ENCODE measurements around the gene DLL4. TPM values are rescaled to one million over a fixed set of nuclear protein-coding genes. Genes with fewer than 3 reads are reported as not detected.

The DLL4 gene
- total and polyA plus RNA-seq, 9 donors, result 2.6 to 15.7 (median 7.9) TPM

GRCh38 chr15:40955141-40955903, 26.2 kb downstream of the DLL4 start:
- H3K4me1 ChIP-seq (ENCODE audit: insufficient read depth), result peaks cover 3% of the 10 kb centered on the region
- intact Hi-C loops (cut with DNase I), result no loop called here
- H3K4me3 ChIP-seq, result no peak overlapping the region
- H3K27ac ChIP-seq, result no peak overlapping the region
- no peaks in the 10 kb centered on the region for H3K9me3 ChIP-seq
- 90 to 92% (median 90%) methylated on average over 20 of the region's 20 CpGs for WGBS, 3 donors
- DNase-seq, result no peak
- H3K36me3 ChIP-seq, result no peaks in the 10 kb centered on the region
- H3K27me3 ChIP-seq, result no peaks in the 10 kb centered on the region
- TF ChIP-seq EP300 (IDR thresholded peaks at IDR 0.05), result no peak
- TF ChIP-seq, protein P1, sequence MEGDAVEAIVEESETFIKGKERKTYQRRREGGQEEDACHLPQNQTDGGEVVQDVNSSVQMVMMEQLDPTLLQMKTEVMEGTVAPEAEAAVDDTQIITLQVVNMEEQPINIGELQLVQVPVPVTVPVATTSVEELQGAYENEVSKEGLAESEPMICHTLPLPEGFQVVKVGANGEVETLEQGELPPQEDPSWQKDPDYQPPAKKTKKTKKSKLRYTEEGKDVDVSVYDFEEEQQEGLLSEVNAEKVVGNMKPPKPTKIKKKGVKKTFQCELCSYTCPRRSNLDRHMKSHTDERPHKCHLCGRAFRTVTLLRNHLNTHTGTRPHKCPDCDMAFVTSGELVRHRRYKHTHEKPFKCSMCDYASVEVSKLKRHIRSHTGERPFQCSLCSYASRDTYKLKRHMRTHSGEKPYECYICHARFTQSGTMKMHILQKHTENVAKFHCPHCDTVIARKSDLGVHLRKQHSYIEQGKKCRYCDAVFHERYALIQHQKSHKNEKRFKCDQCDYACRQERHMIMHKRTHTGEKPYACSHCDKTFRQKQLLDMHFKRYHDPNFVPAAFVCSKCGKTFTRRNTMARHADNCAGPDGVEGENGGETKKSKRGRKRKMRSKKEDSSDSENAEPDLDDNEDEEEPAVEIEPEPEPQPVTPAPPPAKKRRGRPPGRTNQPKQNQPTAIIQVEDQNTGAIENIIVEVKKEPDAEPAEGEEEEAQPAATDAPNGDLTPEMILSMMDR (IDR thresholded peaks at IDR 0.05), result no peak
- TF ChIP-seq POLR2A (IDR thresholded peaks at IDR 0.05), result no peak

- no peaks in the 10 kb centered on the region for H3K9me3 ChIP-seq
- H3K4me1 ChIP-seq (ENCODE audit: insufficient read depth), result peaks cover 3% of the 10 kb centered on the region
- DNase-seq, result peak in 1 of 5 donors; percentile 10
- H3K4me3 ChIP-seq, result no peak overlapping the region
- no peaks in the 10 kb centered on the region for H3K27me3 ChIP-seq
- H3K36me3 ChIP-seq, result no peaks in the 10 kb centered on the region
- WGBS, 3 donors, result 87 to 89% (median 89%) methylated on average over 3 of the region's 3 CpGs
- no peak overlapping the region for H3K27ac ChIP-seq
- intact Hi-C loops (cut with DNase I), result no loop called here
- TF ChIP-seq EP300 (IDR thresholded peaks at IDR 0.05) (no peak), POLR2A (IDR thresholded peaks at IDR 0.05) (no peak)
- TF ChIP-seq, protein P1 (IDR thresholded peaks at IDR 0.05), result no peak
Observed at GRCh38 chr15:40955930-40956540, 26.9 kb downstream of the DLL4 start.

DNA sequence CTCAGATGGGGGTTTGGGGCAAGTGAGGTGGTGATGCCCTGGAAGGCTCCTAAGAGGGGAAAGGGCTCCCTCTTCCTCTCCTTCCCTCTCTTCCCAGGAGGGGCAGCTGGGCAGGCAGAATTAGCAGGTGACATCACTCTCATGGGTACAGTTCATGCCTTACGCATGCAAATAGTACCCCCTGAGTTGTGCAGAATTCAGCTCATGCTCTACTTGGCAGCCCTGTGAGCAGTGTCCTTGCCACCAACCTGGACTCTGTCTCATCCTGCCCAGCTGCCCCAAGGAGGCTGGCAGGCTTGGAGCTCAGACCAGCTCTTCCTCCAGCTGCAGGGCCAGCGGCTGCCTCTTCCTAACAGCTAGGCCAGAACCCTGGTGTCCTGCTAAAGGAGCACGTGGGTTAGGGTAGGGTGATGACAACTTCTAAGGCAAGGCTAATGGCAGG, 27.4 kb downstream of the DLL4 start:
- Histone ChIP-seq H3K27me3 (no peaks in the 10 kb centered on the region), H3K36me3 (no peaks in the 10 kb centered on the region), H3K4me3 (no peak overlapping the region), H3K9me3 (no peaks in the 10 kb centered on the region), H3K4me1 (ENCODE audit: insufficient read depth) (peaks cover 3% of the 10 kb centered on the region), H3K27ac (no peak overlapping the region)
- TF ChIP-seq POLR2A (IDR thresholded peaks at IDR 0.05) (no peak), EP300 (IDR thresholded peaks at IDR 0.05) (no peak)
- TF ChIP-seq, protein P1 (IDR thresholded peaks at IDR 0.05), result no peak
- WGBS, 3 donors, result 94 to 98% (median 96%) methylated on average over 3 of the region's 3 CpGs
- DNase-seq, result no peak
- intact Hi-C loops (cut with DNase I), result no loop called here

GRCh38 chr15:40957041-40957555, 28.0 kb downstream of the DLL4 start:
- no peak for TF ChIP-seq EP300 (IDR thresholded peaks at IDR 0.05)
- TF ChIP-seq, protein P1 (IDR thresholded peaks at IDR 0.05), result no peak
- no peak for TF ChIP-seq POLR2A (IDR thresholded peaks at IDR 0.05)
- H3K4me1 ChIP-seq (ENCODE audit: insufficient read depth), result peaks cover 3% of the 10 kb centered on the region
- H3K27me3 ChIP-seq, result no peaks in the 10 kb centered on the region
- WGBS, 3 donors, result 94 to 97% (median 95%) methylated on average over 4 of the region's 4 CpGs
- no peak for DNase-seq
- no peak overlapping the region for H3K4me3 ChIP-seq
- intact Hi-C loops (cut with DNase I), result no loop called here
- H3K36me3 ChIP-seq, result no peaks in the 10 kb centered on the region
- no peaks in the 10 kb centered on the region for H3K9me3 ChIP-seq
- H3K27ac ChIP-seq, result no peak overlapping the region

All from ovary (tissue), 9 donors.